Measurements from ENCODE around the gene SPTSSA.

- TF ChIP-seq CTCF (IDR thresholded peaks at IDR 0.05; ENCODE audit: low read depth, low read length) (no peak), EZH2phosphoT487 (IDR thresholded peaks at IDR 0.05; ENCODE audit: low read depth) (no peak)
Measured at GRCh38 chr14:34461334-34462131, 507 bp downstream of the SPTSSA start.

Measured in OCI-LY3 (cell line).